OCI-M2 (cell line): Measurements from ENCODE around the gene HDAC11.
"Not testable (repeated sequence)": the region's sequence is repeated elsewhere in the genome, so short reads cannot be mapped to it uniquely, and the experiment has no call there.

Source experiments
- DNase-seq: peaks from one replicate; lab custom pipeline; 2025; ENCODE audit not compliant: unreplicated experiment; lab: John Stamatoyannopoulos, UW

HDAC11 gene

GRCh38 chr3:13521749-13522148 lies 41.6 kb downstream of the HDAC11 start:
- DNase-seq = not testable (repeated sequence)

GRCh38 chr3:13522236-13522635 lies 42.1 kb downstream of the HDAC11 start:
- no peak for DNase-seq

DNA sequence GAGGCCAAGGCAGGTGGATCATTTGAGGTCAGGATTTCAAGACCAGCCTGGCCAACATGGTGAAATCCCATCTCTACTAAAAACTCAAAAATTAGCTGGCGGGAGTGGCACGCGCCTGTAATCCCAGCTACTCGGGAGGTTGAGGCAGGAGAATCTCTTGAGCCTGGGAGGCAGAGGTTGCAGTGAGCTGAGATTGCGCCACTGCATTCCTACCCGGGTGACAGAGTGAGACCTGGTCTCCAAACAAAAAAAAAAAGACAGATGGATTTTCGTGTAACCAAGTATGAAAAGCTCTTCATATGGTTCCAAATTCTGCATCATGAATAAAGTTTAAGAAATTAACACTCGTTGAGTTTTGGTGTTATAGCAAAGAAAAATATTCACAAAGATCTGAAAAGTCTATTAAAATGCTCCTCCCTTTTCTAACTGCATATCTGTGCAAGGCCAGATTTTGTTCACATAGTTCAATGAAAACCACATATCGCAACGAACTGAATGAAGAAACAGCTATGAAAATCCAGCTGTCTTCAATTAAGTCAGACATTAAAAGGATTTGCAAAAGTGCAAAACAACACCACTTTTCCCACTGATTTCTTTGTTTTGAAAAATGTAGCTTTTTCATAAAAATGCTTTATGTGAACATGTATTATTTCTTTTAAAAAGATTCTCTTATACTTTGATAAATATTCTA lies 45.0 kb downstream of the HDAC11 start:
- no peak for DNase-seq

DNA sequence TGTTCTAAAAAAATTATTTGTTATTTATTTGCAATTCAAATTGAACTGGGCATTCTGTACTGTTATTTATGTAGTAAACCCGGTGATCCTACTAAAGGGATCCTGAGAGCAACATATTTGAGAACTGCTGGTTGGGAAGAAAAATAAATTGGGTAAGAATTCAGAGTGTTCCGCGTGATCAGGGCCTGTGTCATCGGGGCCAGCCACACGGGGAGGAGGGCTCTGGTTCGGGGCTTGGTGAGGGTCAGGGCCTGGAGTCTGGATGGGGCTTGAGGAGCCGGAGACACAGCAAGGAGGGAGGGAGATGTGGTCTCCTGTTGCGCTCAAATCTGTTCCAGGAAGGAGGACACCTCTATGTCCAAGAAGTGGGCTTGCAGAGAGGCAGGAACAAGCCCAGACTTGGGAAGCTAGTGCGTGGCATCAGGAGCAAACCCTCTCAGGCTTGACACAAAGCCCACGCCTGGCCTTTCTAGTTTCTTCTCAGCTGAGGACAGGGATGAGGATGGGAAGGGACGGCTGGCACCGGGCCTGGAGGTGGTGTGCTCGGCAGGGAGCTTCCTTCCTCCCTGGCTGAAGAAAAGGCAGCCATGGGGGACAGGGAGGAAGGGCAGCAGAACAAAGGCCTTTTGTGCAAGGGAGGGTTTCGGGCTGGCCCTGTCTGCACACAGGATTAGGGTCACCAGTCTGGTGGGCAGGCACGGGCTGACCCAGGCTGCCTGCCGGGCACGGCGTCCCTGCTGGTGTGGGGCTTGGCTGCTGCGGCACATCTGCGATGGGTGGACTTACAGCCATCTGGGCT lies 45.9 kb downstream of the HDAC11 start:
- DNase-seq = no peak

GRCh38 chr3:13526626-13526949 lies 46.5 kb downstream of the HDAC11 start:
- DNase-seq = no peak

- no peak for DNase-seq
Measured at GRCh38 chr3:13528217-13528867, 48.2 kb downstream of the HDAC11 start.

- DNase-seq = no peak
Measured at GRCh38 chr3:13529196-13530112, 49.3 kb downstream of the HDAC11 start.

DNA sequence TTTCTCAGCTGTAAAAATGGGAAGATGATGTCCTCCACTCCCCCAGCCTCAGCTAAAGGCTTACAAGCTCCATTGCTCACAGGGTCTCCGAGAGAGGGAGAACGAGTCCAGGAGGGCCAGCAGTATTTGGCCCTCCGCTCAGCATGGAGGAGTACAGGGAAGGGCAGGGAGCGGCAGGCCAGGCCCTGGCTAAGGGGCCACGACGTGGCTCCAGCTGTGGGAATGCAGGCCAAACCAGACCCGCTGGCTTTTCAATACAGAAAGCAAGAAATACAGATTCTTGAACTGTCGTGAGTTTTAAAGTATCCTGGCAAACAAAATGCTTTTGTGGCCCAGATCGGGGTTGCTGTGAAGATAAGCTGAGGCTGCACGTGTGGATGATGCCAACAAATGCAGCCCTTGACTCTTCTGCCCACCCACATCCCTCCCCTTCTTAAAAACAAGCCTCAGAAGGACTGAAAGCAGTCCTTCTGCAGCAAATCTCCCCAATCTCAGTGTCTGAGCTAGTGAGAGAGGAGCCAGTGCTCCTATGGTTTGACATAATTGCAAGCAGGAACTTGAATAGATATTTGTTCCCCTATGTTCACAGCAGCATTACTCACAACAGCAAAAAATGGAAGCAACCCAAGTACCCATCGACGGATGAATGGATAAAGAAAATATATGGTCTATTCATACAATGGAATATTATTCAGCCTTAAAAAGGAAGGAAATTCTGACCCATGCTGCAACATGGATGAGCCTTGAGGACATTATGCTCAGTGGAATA lies 50.3 kb downstream of the HDAC11 start:
- no peak for DNase-seq

DNA sequence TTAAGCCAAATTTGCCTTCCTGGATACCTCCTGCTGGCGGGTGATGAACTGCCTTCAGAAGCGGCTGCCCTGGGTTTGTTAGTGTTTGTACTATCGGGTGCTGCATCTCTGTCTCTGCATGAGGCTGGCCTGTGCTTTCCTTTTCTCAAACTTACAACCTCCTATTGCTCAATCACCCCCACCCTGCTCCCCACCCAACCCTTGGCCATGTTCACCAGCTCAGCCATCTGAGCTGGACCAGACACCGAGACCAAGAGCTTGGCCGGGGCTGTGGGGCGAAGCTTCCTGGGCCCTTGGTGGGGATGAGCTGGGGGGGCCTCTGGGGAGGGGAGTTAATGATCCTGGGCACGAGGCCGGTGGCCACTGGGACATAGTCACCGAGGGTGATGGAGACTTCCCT lies 52.0 kb downstream of the HDAC11 start:
- DNase-seq = no peak

DNA sequence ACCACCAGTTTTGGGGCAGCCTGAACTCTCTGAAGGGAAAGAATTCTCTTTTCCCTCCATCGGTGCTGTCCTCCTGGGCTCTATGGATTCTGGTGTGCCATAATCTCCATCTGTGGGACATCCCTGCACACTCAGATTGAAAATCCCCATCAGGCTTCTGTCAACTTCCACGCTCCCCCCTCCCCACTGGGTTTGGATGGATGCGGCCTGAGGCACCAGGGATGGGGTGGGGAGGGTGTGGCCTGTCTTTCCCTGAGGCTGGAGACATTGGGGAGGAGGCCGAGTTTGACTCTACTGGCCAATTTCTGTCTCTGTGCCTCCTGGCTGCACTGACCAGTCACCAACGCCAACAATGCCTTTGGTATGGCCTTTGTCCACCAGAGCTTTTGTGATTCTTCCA lies 52.5 kb downstream of the HDAC11 start:
- DNase-seq = no peak

DNA sequence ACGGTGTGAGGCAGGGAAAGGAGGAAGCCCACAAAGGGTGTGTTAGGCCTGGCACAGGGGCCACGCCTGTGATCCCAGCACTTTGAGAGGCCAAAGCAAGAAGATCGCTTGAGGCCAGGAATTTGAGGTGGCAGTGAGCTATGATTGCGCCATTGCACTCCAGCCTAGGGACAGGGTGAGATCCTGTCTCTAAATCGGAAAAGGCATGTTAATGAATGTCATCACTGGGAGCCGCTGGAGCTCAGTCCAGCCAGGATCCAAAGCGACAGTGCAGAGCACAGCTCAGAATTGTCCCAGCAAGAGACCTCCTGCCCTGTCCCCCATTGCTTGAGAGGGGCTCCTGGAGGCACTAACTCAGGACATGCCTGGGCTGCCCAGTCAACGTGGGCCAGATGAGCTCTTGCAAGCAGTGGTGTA lies 53.8 kb downstream of the HDAC11 start:
- DNase-seq = no peak

GRCh38 chr3:13535526-13535875 lies 55.4 kb downstream of the HDAC11 start:
- no peak for DNase-seq

- DNase-seq = no peak
Measured at GRCh38 chr3:13535905-13536304, 55.8 kb downstream of the HDAC11 start.

GRCh38 chr3:13536432-13536831 lies 56.3 kb downstream of the HDAC11 start:
- DNase-seq = no peak

- no peak for DNase-seq
Measured at GRCh38 chr3:13536832-13537231, 56.7 kb downstream of the HDAC11 start.

DNA sequence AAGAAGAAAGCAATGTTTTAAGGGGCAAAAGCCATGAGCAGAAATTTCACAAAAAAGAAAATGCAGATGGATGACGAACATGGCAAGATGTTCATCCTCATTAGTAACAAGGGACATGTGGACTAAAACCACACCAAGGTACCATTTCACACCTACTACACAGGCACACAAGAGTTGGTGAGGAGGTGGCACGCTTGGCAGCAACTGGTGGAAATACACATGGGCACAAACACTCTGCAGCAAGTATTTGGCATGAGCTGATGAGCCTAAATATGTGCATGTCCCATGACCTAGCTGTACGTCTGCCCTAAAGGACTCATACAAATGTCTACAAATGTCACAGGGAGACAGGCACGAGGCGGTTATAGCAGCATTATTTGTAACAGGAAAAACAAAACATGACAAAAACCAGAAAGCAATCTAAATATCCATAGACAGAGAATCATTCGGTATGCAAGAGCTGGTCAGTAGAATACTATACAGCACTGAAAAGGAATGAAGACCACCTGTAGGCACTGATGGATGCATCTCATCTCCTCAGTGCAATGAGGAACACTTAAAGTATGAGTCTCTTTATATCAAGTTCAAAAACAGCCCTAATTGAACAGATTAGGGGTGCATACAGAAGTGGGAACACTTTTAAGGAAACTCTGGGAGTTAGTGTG lies 57.3 kb downstream of the HDAC11 start:
- no peak for DNase-seq

DNA sequence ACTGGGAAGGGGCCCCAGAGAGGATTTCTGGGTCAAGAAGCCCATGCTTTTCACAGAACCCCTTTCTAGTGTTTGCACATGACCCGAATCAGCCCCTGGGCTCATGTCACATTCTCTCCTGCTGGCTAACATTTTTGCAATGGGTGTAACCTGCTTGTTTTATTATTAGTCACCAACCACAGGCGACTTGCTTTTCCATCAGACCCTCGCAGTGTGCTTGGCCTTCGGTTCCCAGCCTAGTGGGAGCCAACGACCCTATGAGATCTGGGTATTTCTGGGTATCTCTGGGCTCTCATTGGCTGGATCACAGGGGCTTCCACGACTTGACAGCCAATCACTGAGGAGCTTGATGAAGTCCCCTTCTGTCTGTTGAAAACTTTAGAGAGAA lies 57.8 kb downstream of the HDAC11 start:
- no peak for DNase-seq

DNA sequence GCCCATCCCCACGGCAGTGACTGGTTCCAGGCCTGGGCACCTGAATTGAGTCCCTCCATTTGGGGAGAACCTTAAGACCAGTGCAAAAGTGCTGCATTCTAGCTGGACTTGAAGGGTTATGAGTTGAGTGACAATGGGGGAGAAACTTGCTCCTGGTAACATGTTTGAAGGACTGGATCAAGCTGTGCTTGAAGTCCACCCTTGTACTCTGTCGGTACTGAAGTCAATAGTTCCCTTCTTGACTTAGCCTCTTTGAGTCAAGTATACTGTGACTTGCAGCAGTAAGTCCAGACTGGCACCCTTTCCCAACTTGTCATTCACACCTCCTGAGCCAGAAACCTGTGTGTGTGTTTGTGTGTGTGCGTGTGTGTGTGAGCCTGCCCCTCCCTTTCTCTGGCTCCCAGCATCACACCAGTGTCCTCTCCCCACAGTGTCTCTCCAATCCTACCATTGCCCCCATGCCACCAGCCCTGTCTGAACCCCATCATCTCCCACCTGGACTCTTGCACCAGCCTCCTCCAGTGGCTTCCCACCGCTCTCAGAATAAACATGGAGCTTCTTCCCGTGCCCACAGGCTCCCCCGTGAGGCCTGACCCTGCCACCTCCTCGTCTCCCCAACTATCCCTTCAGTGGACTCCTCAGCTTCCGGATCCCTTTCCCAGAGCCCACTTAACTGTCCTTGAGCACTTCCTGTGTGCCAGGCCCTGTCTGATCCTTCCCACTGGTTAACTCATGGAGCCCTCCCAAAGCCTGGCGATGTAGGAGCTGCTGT lies 58.6 kb downstream of the HDAC11 start:
- no peak for DNase-seq

GRCh38 chr3:13539292-13539638 lies 59.2 kb downstream of the HDAC11 start:
- DNase-seq = no peak
